ENCODE measurements around the gene ABCC8.
"Not testable (repeated sequence)": the region's sequence is repeated elsewhere in the genome, so short reads cannot be mapped to it uniquely, and the experiment has no call there.

ABCC8 gene

DNA sequence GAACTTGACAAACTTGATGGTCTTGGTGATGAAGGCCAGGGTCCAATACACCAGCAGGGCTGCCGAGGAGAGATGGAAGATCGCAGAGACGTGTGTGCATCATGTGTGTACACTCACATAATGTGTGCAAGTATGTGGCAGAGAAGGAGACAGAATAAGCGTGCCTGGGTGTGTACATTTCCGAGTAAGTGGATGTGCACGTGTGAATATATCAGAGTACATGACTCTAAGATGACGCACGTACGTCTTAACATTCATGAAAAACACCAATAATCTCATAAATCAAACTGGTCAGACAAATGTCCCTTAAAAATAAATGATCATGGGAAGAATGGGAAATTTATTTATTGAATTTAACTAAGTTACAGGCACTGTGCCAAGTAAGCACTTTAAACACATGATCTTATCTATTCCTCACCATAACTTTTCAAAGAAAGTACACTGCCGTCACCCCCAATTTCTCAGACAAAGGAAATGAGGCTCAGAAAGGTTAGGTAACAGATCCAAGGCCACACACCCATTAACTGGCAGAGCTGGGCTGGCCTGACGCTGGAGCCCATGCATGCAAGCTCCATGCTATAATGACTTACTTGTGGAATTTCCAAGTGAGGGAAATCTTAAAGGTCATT is 13.0 kb downstream of the ABCC8 start:
- no peak for DNase-seq

DNA sequence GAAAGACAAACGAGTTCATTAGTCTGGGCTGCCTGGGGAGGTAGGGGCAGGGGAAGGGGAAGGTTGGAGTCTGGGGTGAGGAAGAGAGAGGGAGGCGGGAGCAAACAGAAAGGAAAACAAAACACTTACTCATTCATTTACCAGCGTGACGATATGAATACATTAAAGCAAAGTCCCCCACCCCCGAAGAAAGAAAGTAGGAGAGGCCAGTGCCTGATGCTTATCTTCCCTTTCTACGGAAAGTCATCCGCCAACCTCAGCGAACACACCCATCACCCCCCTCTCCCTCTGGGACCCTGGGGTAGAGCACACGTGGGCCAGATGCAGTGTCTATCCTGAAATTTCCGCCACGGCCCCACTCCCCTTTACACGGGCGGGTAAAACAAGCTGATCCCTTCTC is 13.7 kb downstream of the ABCC8 start:
- no peak for DNase-seq

DNA sequence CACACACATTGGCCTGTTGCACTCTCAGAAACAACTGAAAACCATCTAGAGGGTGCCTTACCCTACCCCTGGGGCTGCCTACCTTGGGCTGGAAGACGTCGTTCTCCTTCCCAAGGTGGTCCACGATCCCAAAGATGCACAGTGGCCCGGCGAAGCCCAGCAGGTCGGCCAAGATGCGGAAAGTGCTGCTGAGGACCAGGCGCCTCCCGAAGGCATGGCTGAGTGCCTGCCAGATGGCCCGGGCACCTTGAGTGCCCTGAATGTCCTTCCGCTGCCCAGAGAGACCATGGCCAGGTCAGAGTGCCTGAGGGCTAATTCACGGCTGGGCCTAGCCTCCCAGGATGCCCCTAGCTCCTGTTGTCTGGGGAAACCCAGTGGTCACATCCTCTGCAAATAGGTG is 16.2 kb downstream of the ABCC8 start:
- DNase-seq = no peak

DNA sequence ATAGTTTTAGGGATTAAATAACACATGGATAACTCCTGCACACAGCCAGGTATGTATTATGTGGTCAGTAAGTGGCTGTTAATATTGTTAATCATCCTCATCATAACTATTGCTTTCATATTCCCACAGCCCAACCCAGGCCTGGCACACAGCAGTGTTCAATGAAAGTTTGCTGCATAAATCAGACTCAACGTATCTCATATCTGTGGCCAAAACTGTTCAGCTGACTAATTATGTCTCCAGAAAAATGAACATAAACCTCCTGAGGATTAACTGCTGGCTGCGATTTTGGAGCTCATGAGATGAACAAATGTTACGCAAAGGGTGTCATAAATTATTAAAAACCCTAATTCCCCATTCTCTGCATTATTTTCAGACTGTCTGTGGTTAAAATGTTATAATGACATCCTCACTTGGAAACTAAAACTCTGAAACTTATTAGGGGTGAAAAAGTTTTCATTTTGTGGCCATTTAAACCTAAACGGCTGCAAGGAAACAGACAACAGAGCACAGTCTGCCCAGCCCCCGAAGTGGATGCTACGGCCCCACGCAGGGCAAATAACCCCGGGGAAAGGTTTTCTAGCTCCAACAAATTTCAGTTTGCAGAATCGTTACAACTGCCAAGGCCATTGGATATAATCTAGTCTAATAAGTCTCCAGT is 17.3 kb downstream of the ABCC8 start:
- DNase-seq = no peak

DNA sequence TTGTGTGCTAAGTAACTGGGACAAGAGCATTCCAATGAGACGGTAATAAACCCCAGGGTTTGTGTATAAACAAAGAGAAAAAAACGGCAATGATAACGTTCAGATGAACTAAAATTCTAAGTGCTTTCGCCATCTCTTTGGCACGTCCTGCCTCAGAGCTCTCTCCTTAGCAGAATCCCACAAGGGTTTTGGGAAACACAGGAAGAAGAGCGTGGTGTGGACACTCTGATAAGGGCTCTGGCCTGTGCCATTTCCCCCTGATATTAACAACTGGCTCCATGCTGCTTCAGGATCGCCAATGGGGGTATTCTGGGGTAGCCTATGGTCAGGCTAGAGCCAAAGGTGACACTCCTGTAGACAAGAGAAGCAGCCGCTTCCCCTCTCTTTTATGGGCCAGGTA is 18.4 kb downstream of the ABCC8 start:
- DNase-seq = no peak

DNA sequence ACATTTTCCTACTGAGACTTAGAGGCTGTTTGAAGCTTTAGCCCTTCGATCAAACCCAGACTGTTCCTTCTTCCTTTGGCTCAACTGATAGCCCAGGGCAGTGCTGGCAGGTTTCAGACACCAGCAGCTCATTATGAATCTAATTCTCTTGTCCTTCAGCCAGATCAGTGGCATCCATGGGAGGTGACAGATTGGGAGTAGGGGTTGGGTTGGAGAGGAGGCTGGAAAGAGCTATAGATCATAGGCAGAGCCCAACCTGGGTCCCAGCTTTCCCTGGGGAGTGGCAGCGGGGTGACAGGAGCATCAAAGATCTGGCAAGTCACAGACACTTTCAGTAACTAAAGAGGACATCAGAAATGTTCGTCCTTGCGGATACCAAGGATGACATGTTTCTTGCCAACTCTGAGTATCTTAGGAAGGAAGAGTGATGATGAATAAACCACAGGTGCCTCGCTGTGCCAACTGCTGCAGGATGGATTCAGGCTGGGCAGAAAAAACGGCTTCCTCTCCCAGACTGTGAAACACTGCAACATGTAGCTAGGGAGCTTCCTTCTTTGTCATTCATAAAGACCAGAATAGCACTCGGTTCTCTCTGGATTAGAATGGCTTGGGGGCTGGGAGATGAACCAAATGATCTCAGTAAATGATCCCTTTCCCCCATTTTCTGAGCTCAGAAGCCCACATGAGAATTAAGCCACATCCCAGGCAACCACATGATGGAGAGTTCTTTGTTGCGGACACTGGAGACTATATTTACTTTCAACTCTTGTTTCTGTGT is 19.1 kb downstream of the ABCC8 start:
- DNase-seq = no peak

DNA sequence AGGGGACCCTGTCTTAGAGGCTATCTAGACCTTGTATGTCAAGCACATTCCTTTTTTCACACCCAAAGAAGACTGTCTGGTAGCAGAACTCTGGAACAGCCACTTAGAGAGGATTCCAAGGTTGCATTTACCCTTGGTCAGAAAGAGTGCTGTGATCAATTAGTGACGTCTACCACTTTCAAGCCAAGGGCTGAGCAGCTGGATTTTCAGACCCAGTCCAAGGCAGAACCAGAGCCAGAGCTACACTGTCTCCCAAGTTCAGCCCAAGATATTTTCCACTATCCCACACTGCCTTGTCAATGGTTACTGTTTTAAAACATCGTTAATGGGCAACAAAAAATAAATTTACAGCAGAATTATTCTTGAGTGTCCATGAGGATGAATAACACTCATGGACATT is 24.0 kb downstream of the ABCC8 start:
- no peak for DNase-seq

DNA sequence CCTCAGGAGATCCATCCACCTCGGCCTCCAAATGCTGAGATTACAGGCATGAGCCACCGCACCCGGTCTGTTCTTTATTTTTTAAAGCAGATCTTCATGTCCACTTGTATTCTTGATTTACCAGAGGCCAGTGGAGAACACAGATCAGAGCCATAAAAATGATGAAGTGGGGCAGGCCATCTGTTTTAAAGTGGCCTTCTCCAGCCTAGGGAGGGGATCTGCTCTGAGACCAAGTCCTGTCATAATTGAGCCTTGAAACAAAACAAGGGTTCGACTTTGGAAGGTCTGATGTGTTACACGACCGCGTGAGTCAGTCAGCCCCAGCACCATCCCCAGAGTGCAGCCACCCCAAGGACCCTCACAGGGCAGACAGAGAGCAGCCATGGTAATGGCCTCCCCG is 27.5 kb downstream of the ABCC8 start:
- DNase-seq = no peak

DNA sequence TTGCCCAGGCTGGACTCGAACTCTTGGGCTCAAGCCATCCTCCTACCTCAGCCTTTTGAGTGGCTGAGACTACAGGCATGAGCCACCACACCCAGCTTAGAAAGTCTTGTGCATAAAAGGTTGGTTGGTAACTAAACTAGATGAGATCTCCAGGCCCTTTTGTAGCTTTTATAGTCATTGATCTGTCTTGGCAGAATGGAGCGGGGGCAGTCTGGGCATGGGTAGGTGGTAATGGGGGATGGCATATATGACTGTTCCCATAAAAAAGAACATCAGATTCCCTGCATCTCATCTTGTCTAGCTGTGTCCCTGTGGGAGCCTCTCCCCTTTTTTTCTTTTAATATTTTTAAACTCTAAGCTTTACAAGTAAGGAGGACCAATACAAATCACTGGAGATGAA is 30.2 kb downstream of the ABCC8 start:
- DNase-seq = no peak

DNA sequence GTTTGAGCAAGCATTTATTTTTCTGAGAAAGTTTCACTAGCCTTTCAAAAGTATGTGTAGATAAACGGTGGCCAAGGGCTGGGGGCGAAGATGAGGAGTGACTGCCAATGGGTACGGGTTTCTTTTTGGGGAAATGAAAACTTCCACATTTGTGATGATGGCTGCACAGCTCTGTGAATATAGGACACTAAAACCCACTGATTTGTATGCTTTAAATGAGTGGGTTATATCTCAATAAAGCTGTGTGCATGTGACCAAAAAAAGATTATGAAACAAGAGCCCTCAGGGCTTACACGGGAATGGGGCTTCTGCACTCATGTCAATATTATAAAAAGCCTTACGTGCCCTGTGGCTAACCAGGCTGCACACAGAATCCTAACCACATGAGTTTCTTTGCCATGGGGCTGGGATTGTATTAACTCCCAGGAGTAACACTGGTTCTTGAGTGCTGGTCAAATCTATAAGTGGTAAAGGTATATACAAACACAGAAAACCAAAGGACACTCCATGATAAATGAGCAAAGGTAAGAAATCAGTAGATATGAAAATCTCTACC is 31.3 kb downstream of the ABCC8 start:
- DNase-seq = no peak

DNA sequence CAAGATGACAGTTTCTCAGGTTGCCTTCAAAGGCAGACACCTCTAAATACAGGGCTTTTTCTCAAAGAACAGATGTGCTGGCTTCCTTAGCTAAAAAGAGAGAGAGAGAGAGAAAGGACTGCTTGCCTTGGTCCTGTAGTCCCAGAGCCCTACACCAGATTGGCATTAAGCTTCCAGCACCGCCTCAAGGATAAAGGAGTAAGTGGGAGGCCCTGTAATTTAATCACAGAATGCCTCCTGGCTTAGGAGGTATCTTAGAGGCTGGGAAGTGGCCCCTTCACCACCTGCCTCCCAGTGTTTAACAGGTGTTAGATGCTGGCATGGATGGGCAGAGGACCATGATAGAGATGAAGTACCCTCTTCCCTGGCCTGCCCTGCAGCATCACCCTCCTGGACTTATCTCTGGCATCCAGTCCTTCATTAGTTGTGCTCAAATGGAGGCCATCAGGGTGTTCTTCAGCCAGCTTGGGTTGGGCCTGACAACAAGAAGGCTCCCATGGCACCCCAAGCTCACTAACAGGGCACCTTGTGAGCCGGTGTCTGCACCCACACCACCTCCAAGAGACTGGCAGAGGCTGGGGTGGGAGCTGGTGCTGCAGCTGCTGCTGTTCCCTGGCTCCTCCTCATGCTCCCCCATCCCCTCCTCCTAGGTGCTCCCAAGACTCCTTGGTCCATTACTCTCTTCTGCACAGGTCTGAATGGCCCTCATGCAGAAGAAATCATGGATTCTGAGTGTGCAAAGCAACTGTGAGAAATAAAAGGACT is 32.5 kb downstream of the ABCC8 start:
- DNase-seq = no peak

DNA sequence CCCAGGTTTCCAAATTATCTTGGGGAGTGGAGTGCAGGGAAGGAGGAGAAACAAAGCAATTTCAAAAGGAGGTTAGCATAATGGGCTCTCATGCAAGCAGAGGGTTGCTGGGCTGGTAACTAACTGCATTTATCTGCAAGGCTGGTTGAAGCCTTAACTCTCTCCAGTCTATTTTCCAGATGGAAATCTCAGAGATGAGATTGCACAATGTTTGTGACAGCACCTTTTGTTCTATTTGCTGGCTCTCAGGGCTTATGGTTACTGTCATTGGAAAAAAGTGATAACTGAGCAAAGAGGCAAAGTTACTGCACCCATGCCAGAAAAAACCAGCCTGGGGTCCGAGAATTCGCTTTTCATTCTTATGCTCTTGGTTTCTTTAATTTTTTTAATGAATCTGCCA is 33.2 kb downstream of the ABCC8 start:
- DNase-seq = no peak

DNA sequence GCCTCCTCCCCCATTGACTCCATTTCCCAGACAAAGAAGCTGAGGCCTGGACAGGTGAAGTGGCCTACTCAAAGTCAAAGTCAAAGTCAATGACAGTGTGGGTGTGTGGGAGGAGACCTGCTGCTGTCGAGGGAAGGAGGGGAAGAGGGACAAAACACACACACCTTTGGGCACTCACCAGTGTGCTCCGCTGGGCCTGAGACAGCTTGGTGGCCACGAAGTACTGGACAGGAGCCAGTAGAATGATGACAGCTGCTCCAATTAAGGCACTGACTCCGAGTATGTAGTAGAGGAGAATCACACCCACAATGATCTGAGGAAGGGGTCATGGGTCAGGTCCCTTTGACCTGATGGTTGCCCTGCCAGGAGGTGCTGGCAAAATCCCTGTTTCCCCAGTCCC is 33.6 kb downstream of the ABCC8 start:
- no peak for DNase-seq

DNA sequence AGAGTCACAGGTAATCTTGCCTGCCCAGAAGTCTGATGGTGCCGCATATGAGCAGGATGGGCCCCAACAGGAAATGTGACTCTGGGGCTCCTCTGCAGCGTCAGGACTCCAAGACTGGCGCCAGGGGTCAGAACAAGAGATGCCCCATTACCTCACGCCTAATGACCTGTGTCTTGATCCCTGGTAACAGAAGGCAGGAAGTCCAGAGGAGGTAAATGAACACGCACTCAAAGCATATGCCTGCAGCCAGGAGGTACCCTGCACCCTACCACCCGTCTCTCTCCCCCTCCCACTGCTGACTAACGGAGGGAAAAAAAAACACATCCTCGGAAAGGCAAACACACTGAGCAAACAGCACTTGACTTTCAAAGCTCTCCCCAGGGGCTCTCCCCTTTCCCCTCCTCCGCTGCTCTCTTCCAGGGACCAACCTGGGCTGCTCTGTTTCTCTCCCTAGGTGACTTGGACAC is 37.3 kb downstream of the ABCC8 start:
- DNase-seq = peak; percentile 41

DNA sequence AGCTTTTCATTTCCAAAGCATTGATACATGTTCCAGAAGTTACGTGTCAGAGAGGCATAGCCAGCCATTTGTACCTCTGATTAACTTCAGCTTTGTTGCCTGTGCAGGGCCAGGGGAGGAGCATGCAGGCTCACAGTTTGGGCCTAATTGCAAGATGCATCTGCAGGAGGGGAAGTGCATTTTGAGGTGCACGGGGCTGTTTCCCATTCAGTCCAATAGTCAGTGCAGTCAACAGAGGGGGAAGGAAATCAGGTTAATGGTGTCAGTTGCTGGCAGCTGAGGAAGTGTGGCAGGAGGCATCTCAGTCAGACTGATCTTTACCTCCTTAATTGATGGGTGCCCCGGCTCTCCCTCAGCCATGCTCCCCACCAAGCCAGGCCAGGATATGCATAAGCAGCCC is 39.3 kb downstream of the ABCC8 start:
- no peak for DNase-seq

DNA sequence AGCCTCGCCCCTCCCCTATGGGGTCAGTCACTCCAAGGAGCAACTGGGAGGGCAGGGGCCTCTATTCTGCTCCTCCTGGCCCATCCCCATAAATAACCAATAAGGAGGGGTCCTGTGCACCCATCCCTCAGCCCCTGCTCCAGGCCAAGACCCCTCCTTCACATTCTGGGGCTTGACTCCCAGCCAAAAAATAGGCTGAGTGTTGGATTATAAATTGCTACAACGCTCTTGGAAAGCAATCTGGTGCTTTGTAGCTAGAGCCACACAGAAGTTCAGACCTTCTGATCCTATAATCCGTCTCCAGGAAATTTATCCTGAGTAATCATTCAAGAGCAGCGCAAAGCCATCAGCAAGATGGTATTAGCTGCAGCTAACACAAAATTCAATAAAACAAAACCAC is 42.5 kb downstream of the ABCC8 start:
- DNase-seq = no peak

DNA sequence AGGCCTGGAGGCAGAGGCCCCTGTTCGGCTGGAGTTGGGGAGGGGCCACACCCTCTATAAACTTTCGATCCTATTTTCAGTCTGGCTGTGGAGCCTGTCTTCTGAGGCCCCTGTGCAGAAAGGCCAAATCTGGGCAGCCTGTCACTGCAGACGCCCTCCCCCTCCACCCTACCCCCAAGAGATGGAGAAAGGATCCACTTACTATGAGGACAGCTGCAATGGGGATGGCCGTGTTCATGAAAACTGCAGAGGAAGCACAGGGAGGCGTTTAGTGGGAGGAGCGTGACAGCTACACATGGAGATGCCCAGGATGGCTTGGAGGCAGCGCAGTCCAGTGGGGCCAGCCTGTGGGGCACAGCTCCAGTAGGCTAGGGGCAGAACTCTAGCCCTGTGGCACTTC is 44.6 kb downstream of the ABCC8 start:
- DNase-seq = no peak

DNA sequence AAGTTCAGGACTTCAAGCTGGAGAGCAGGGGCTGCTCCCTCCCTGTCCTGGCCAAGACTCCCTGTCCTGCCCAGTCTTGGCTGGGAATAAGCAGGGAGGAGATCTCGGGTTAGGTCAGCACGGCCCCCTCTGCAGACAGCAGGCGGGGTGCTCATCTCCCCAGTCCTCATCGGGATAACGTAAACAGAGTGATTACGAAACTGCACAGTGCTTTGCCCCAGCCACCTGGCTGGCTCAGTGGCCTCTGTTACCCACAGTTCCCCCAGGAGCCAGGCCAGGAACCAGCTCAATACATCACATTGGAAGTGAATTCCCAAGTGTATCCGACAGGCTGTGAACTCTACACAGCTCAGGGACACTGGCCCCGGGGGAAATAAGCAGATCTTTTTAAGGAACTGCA is 45.5 kb downstream of the ABCC8 start:
- no peak for DNase-seq

DNA sequence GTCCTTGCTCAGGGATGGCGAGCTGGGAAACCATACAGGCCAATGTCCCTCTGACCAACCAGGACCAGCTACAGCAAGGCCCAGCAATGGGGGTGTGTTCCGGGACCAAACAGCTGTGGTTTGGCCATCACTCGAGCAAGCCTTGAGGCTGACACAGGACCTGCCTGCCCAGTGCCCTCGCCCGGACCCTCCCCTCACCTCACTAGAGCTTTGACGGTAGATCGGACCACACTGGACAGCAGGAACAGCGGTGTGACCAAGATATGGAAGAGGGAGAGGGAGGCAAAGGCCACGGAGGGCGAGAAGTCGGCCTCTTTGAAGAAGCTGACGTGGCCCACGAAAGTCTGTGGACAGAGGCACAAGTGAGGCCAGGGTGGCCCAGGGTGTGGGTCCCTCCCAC is 46.0 kb downstream of the ABCC8 start:
- DNase-seq = no peak

DNA sequence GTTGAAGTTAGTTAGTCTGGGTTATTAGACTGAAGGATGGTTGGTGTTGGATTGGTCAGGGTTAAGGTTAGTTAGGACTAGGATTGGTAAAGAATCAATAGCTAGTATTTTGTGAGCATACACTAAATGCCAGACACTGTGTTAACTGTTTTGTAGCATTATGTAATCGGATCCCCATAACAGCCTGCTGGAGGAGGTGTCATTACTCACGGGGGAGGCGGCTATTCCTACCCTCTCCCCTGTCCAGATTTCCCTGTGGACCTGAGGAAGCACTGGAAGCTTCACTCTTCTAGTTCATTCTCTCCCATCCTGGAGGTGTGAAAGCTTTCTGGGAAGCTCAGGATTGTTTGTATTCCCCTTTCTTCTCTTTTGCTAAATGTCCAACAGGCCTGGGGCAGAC is 47.7 kb downstream of the ABCC8 start:
- no peak for DNase-seq

DNA sequence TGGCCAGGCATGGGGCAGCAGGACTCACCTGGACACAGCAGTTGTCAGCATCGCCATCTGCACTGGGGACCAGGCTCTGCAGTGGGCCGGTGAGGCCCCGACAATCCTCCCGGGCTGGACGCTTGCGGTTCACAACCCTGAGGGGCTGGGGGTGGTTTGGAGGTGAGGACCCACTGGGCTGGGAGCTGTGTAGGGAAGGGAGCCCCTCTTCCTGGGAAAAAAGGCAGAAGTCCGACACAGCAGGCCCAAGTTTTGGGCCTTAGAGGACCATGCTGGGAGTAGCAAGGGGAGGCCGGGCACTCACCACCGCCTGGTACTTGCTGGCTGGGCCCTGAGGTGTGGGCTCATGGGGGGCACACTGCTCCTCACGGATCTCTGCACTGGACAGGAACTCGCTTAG is 48.4 kb downstream of the ABCC8 start:
- DNase-seq = no peak

DNA sequence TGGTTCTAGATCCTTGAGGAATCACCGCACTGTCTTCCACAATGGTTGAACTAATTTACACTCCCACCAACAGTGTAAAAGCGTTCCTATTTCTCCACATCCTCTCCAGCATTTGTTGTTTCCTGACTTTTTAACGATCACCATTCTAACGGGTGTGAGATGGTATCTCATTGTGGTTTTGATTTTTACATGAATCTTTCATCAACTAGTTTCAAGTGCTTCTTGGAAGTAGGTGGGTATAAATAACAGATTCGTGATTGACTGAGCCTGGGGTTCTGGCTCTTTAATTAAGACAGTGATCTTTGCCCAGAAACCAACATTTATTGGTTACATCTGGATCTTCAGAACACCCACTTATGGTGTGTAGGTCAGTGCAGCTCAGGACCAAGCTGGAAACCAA is 50.4 kb downstream of the ABCC8 start:
- not testable (repeated sequence) for DNase-seq

Data from kidney glomerular epithelial cell (primary cell).